Progenitor cell of endocrine pancreas (in vitro differentiated cells): ENCODE measurements around the gene PIGBOS1. TPM values are rescaled to one million over a fixed set of nuclear protein-coding genes. Genes with fewer than 3 reads are reported as not detected.

ENCODE experiments used
- DNase-seq: peaks from one replicate; pipeline ENCODE4 v3.0.0; 2021; ENCODE audit warnings: low spot score; ENCODE audit not compliant: unreplicated experiment
- H3K27ac Mint-ChIP-seq: 2 replicates; pipeline ENCODE4 v1.8.0; 2021; ENCODE audit warnings: mild to moderate bottlenecking, moderate library complexity, mixed read lengths
- H3K27me3 Mint-ChIP-seq: 2 replicates; pipeline ENCODE4 v1.8.0; 2021; ENCODE audit warnings: mixed read lengths
- H3K36me3 Mint-ChIP-seq: 2 replicates; pipeline ENCODE4 v1.8.0; 2022; ENCODE audit warnings: mixed read lengths; ENCODE audit not compliant: insufficient read depth
- H3K4me1 Mint-ChIP-seq: 2 replicates; pipeline ENCODE4 v1.8.0; 2021; ENCODE audit warnings: low read depth, mixed read lengths
- H3K4me3 Mint-ChIP-seq: 2 replicates; pipeline ENCODE4 v1.8.0; 2021; ENCODE audit warnings: low read depth, mild to moderate bottlenecking, moderate library complexity, mixed read lengths
- H3K9me3 Mint-ChIP-seq: 2 replicates; pipeline ENCODE4 v1.8.0; 2021; ENCODE audit warnings: low read depth, mixed read lengths
- total RNA-seq: library from RNA; stranded (reverse); gene quantifications from 2 replicates; pipeline ENCODE4 v1.2.1, GENCODE V29; 2021
- TF ChIP-seq, protein P1 (sequence below): fragments of 200-600 bp; sonication (generic); IDR thresholded peaks from one replicate; pipeline ENCODE4 v1.5.0; 2021; ENCODE audit warnings: antibody characterized with exemption, mild to moderate bottlenecking; ENCODE audit not compliant: unreplicated experiment

The PIGBOS1 gene
- total RNA-seq, 1 donor from 2014 or later = 13.6 TPM

DNA sequence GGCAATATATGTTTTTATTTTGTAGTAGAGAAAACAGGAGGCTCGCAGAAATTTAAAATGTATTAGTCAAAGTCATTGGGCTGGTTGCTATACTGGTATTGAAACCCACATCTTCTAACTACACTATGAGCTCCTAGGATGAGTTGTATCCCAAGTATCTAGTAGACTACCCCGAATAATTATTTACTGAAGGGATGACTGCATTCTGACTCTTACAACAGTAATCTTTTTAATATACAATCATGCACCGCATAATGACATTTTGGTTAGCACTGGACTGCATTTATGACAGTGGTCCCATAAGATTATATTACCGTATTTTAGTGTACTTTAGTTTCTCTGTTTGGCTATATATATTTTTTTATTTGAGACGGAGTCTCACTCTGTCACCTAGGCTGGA is 15.4 kb upstream of the PIGBOS1 start:
- Mint-ChIP-seq H3K9me3 (no peaks in the 10 kb centered on the region), H3K4me3 (no peak overlapping the region), H3K4me1 (no peaks in the 10 kb centered on the region), H3K27me3 (no peaks in the 10 kb centered on the region), H3K36me3 (peaks cover 6% of the 10 kb centered on the region), H3K27ac (no peak overlapping the region)
- DNase-seq = no peak
- TF ChIP-seq, protein P1, sequence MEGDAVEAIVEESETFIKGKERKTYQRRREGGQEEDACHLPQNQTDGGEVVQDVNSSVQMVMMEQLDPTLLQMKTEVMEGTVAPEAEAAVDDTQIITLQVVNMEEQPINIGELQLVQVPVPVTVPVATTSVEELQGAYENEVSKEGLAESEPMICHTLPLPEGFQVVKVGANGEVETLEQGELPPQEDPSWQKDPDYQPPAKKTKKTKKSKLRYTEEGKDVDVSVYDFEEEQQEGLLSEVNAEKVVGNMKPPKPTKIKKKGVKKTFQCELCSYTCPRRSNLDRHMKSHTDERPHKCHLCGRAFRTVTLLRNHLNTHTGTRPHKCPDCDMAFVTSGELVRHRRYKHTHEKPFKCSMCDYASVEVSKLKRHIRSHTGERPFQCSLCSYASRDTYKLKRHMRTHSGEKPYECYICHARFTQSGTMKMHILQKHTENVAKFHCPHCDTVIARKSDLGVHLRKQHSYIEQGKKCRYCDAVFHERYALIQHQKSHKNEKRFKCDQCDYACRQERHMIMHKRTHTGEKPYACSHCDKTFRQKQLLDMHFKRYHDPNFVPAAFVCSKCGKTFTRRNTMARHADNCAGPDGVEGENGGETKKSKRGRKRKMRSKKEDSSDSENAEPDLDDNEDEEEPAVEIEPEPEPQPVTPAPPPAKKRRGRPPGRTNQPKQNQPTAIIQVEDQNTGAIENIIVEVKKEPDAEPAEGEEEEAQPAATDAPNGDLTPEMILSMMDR = no peak

DNA sequence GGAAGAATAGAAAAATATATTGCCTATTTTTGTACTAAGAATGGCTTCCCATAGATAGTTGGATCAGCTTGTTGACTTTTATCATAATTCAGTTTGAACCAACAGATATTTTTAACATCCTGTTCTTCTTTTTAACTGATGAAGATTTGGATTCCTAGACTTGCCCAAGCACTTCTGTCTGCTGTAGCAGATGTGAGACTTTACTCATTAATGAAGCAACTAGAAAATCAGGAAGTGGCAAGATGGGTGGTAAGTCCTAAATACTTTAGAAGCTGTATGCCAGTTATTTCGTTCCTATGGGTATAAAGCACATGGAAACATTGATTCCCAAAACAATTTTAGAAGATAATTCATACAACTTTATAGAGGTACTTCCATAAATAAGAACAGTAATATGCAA is 8.5 kb upstream of the PIGBOS1 start:
- no peaks in the 10 kb centered on the region for H3K4me1 Mint-ChIP-seq
- no peak for DNase-seq
- TF ChIP-seq, protein P1 = no peak
- no peaks in the 10 kb centered on the region for H3K9me3 Mint-ChIP-seq
- no peaks in the 10 kb centered on the region for H3K27me3 Mint-ChIP-seq
- peaks cover 7% of the 10 kb centered on the region for H3K36me3 Mint-ChIP-seq
- H3K27ac Mint-ChIP-seq = no peak overlapping the region
- H3K4me3 Mint-ChIP-seq = no peak overlapping the region

DNA sequence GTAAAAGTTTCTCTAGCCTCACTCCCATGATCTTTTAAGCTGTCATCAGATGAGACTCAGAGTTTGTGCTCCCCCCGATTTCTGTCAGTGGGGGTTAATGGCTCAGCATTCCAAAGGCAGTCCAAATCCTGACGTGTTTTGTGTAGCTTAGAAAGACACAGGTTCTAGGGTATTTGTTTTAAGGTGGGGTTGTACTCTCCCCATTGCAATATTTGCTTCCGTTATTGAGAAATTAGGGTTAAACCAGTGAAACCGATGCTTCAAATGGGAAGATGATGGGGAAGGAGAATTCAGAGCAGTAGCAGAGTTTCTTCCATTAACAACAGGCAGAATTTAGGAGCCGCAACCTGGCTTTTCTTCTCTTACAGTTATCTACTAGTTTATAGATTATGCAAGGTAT is 3.5 kb upstream of the PIGBOS1 start:
- Mint-ChIP-seq H3K4me1 (peaks cover 3% of the 10 kb centered on the region), H3K4me3 (no peak overlapping the region), H3K36me3 (peaks cover 2% of the 10 kb centered on the region), H3K9me3 (no peaks in the 10 kb centered on the region), H3K27me3 (no peaks in the 10 kb centered on the region), H3K27ac (no peak overlapping the region)
- TF ChIP-seq, protein P1 = no peak
- DNase-seq = no peak

DNA sequence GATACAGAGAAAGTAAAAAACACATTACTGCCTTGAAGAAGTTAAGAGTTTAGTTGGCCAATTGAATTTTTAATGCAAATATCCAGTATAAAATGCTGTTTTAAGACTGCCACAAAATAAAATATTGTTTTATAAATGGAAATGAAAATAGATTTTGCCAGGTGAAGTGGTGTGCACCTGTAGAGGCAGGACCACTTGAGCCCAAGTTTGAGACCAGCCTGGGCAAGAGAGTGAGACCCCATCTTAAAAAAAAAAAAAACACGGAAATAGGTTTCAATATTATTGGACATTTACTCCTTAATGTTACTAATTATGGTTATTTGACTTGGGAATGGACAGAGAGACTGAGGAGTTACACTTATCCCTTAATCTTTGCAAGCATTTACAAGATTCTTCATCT is 2.0 kb upstream of the PIGBOS1 start:
- no peak for DNase-seq
- Mint-ChIP-seq H3K27me3 (no peaks in the 10 kb centered on the region), H3K4me3 (no peak overlapping the region), H3K27ac (no peak overlapping the region), H3K4me1 (peaks cover 3% of the 10 kb centered on the region), H3K9me3 (no peaks in the 10 kb centered on the region), H3K36me3 (peaks cover 6% of the 10 kb centered on the region)
- TF ChIP-seq, protein P1 = no peak

DNA sequence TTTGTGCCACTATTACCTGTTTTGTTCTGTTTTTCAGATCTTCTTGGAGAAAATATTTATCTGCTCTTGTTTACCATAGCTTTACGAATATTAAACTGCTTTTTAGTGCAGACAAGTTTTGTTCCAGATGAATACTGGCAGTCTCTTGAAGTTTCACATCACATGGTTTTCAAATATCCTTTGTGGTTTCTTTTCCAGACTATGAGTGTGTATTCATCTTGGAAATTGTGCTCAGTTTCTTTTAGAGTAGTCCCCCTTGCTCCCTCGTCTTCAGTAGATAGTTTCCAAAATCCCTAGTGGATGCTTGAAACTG is 1.3 kb upstream of the PIGBOS1 start:
- Mint-ChIP-seq H3K27ac (peak overlapping the region; percentile 56), H3K27me3 (no peaks in the 10 kb centered on the region)
- TF ChIP-seq, protein P1 = no peak

More for the DNA sequence above, 1.3 kb upstream of the PIGBOS1 start:
- Mint-ChIP-seq H3K9me3 (no peaks in the 10 kb centered on the region), H3K4me1 (peaks cover 3% of the 10 kb centered on the region), H3K4me3 (peak overlapping the region; percentile 51), H3K36me3 (peaks cover 7% of the 10 kb centered on the region)
- no peak for DNase-seq
